GM19324 (cell line): ENCODE data around the gene MGLL.

Source experiments
- ATAC-seq: cut with Tn5 transposase; IDR thresholded peaks from one replicate; pipeline ENCODE4 v1.9.1; 2021; ENCODE audit warnings: mild to moderate bottlenecking, moderate library complexity; ENCODE audit not compliant: unreplicated experiment, low FRiP score

Gene MGLL

GRCh38 chr3:127744875-127745274 lies 77.4 kb downstream of the MGLL start:
- ATAC-seq = no peak

GRCh38 chr3:127744253-127744815 lies 78.0 kb downstream of the MGLL start:
- no peak for ATAC-seq

- ATAC-seq = no peak
Measured at GRCh38 chr3:127743351-127744252, 78.7 kb downstream of the MGLL start.

- no peak for ATAC-seq
Measured at GRCh38 chr3:127742580-127742979, 79.7 kb downstream of the MGLL start.

- ATAC-seq = no peak
Measured at GRCh38 chr3:127741690-127742089, 80.6 kb downstream of the MGLL start.

- ATAC-seq = no peak
Measured at GRCh38 chr3:127741246-127741645, 81.1 kb downstream of the MGLL start.

- no peak for ATAC-seq
Measured at GRCh38 chr3:127740136-127740915, 82.0 kb downstream of the MGLL start.

- no peak for ATAC-seq
Measured at GRCh38 chr3:127739347-127740135, 82.8 kb downstream of the MGLL start.

- no peak for ATAC-seq
Measured at GRCh38 chr3:127738192-127738840, 84.0 kb downstream of the MGLL start.

- no peak for ATAC-seq
Measured at GRCh38 chr3:127736801-127737539, 85.3 kb downstream of the MGLL start.

GRCh38 chr3:127735767-127736693 lies 86.3 kb downstream of the MGLL start:
- peak; percentile 39 for ATAC-seq

- ATAC-seq = no peak
Measured at GRCh38 chr3:127734754-127735473, 87.4 kb downstream of the MGLL start.

- no peak for ATAC-seq
Measured at GRCh38 chr3:127734181-127734720, 88.1 kb downstream of the MGLL start.

GRCh38 chr3:127733781-127734180 lies 88.5 kb downstream of the MGLL start:
- ATAC-seq = no peak

- no peak for ATAC-seq
Measured at GRCh38 chr3:127732879-127733350, 89.4 kb downstream of the MGLL start.

GRCh38 chr3:127732303-127732702 lies 90.0 kb downstream of the MGLL start:
- ATAC-seq = no peak
